GM12878 (cell line): Measurements from ENCODE around the gene DSTN. TPM values are rescaled to one million over a fixed set of nuclear protein-coding genes. Genes with fewer than 3 reads are reported as not detected.

Source experiments
- ATAC-seq: fragments of 200-7000 bp; cut with Tn5 transposase; 3 replicates; pipeline ENCODE4 v1.9.1; 2020; ENCODE audit warnings: mild to moderate bottlenecking, moderate library complexity
- BruUV-seq: library from RNA; stranded (reverse); fragments of 400-500 nt; replicated peaks from 2 replicates; lab custom pipeline; 2021; lab: Mats Ljungman, UMichigan
- CTCF ChIA-PET: fragments of 300-600 bp; sonication (Branson Sonifier 250); formaldehyde crosslinking; extraction: SDS; loops from one replicate; lab custom pipeline; 2021; ENCODE audit warnings: inconsistent platforms; lab: Yijun Ruan, JAX
- POLR2A ChIA-PET: fragments of 350-600 bp; formaldehyde crosslinking; extraction: SDS; loops from one replicate; lab custom pipeline; 2021; ENCODE audit warnings: inconsistent platforms; lab: Charles Lee
- RAD21 ChIA-PET: fragments of 300-600 bp; sonication (Branson Sonifier 250); formaldehyde crosslinking; loops from one replicate; lab custom pipeline; 2023; ENCODE audit warnings: antibody characterized with exemption; ENCODE audit not compliant: unreplicated experiment; lab: Charles Lee
- SMC1A ChIA-PET: fragments of 300-600 bp; sonication (Branson Sonifier 250); formaldehyde crosslinking; loops from one replicate; lab custom pipeline; 2023; ENCODE audit not compliant: unreplicated experiment, uncharacterized antibody; lab: Charles Lee
- DNase-seq: peaks from one replicate; pipeline ENCODE4 v3.0.0-alpha.2; 2011; ENCODE audit warnings: low read depth, low spot score
- FAIRE-seq: peaks from 3 replicates; lab custom pipeline; 2011; peaks lifted over from hg19 to GRCh38; lab: Jason Lieb, UNC
- H2AFZ ChIP-seq: 2 replicates; pipeline ENCODE4 v1.6.0; 2011; ENCODE audit warnings: low read depth, low read length, control low read depth; ENCODE audit not compliant: control insufficient read depth
- H3K27ac ChIP-seq: 2 replicates; pipeline ENCODE4 v1.5.1; 2011; ENCODE audit warnings: control low read depth; ENCODE audit not compliant: control insufficient read depth, insufficient read depth
- H3K27me3 ChIP-seq, 2 experiments: replicated peaks in 1 of 2; 2 replicates each; pipeline versions ENCODE4 v1.6.0 to v1.6.1; 2011; ENCODE audit warnings: low read length in 1 of 2; ENCODE audit not compliant: control insufficient read depth in 2 of 2, insufficient read depth in 2 of 2
- H3K36me3 ChIP-seq, 2 experiments: 2 replicates each; pipeline ENCODE4 v1.5.1; 2011; ENCODE audit warnings: low read length in 1 of 2; ENCODE audit not compliant: control insufficient read depth in 2 of 2, insufficient read depth in 2 of 2
- H3K4me1 ChIP-seq: 2 replicates; pipeline ENCODE4 v1.6.1; 2011; ENCODE audit warnings: mild to moderate bottlenecking, low read length, moderate library complexity, mixed read lengths; ENCODE audit not compliant: control insufficient read depth, insufficient read depth
- H3K4me2 ChIP-seq: 2 replicates; pipeline ENCODE4 v1.6.0; 2011; ENCODE audit warnings: control low read depth; ENCODE audit not compliant: control insufficient read depth, insufficient read depth
- H3K4me3 ChIP-seq: fragments of 200-600 bp; sonication (generic); 2 replicates; pipeline ENCODE4 v1.5.1; 2016
- H3K79me2 ChIP-seq: 2 replicates; pipeline ENCODE4 v1.6.0; 2011; ENCODE audit warnings: low read length; ENCODE audit not compliant: control insufficient read depth, insufficient read depth
- H3K9ac ChIP-seq: 2 replicates; pipeline ENCODE4 v1.8.0; 2011; ENCODE audit warnings: low read length, control low read depth, mixed read lengths; ENCODE audit not compliant: control insufficient read depth, insufficient read depth
- H3K9me3 ChIP-seq: replicated peaks from 3 replicates; pipeline ENCODE4 v1.5.1; 2011; ENCODE audit warnings: mild to moderate bottlenecking, low read length; ENCODE audit not compliant: control insufficient read depth, insufficient read depth
- H4K20me1 ChIP-seq: 2 replicates; pipeline ENCODE4 v1.6.0; 2011; ENCODE audit not compliant: control insufficient read depth, insufficient read depth
- ATF2 ChIP-seq: IDR thresholded peaks from 2 replicates; pipeline ENCODE4 v1.6.1; 2012; ENCODE audit warnings: low read length, inconsistent platforms
- HDAC2 ChIP-seq: fragments of 200-600 bp; sonication (generic); IDR thresholded peaks from 2 replicates; pipeline ENCODE4 v1.6.1; 2017
- IKZF2 ChIP-seq, 2 experiments: fragments of 450-650 bp; IDR thresholded peaks; 2 replicates each; pipeline ENCODE4 v1.6.1; 2017; ENCODE audit warnings: mild to moderate bottlenecking in 2 of 2, moderate library complexity in 2 of 2
- MTA2 ChIP-seq: fragments of 450-650 bp; IDR thresholded peaks from 2 replicates; pipeline ENCODE4 v1.6.1; 2016; ENCODE audit warnings: low read depth, mild to moderate bottlenecking, moderate library complexity
- NFIC ChIP-seq: IDR thresholded peaks from 2 replicates; pipeline ENCODE4 v1.6.1; 2012; ENCODE audit warnings: low read depth, mild to moderate bottlenecking, inconsistent platforms, low read length, moderate library complexity
- NFYA ChIP-seq: IDR thresholded peaks from 2 replicates; pipeline ENCODE4 v1.6.1; 2011; ENCODE audit warnings: low read depth, mild to moderate bottlenecking, low read length, improper control_type of control experiment, borderline replicate concordance
- POLR2A ChIP-seq: IDR thresholded peaks from 2 replicates; pipeline ENCODE4 v1.6.1; 2011; ENCODE audit warnings: low read depth, mild to moderate bottlenecking, low read length
- POLR2AphosphoS2 ChIP-seq: IDR thresholded peaks from 2 replicates; pipeline ENCODE4 v1.6.1; 2011; ENCODE audit warnings: low read depth, mild to moderate bottlenecking, low read length, improper control_type of control experiment, moderate library complexity
- RELB ChIP-seq: fragments of 450-650 bp; IDR thresholded peaks from 2 replicates; pipeline ENCODE4 v1.6.1; 2017; ENCODE audit warnings: low read depth, mild to moderate bottlenecking, moderate library complexity
- SPI1 ChIP-seq: IDR thresholded peaks from 2 replicates; pipeline ENCODE4 v1.6.1; 2011; ENCODE audit warnings: low read depth, mild to moderate bottlenecking, low read length, moderate library complexity, borderline replicate concordance; ENCODE audit not compliant: insufficient read depth
- TCF12 ChIP-seq: IDR thresholded peaks from 2 replicates; pipeline ENCODE4 v1.6.1; 2011; ENCODE audit warnings: low read depth, mild to moderate bottlenecking, low read length
- USF2 ChIP-seq: IDR thresholded peaks from 2 replicates; pipeline ENCODE4 v1.6.1; 2011; ENCODE audit warnings: low read depth, low read length, improper control_type of control experiment, borderline replicate concordance
- WGBS: methylation state at CpG from one replicate; pipeline ENCODE4 v1.1.6; 2016; ENCODE audit warnings: low lambda C conversion rate; ENCODE audit not compliant: insufficient replicate concordance, insufficient coverage; ENCODE audit errors: missing lambda C conversion rate; 5-methylcytosine and 5-hydroxymethylcytosine counted together
- in situ Hi-C: fragments of 300-500 bp; cut with MboI; formaldehyde crosslinking; loops from 9 replicates; pipeline ENCODE4 v1.14.3; 2018; ENCODE audit warnings: mixed read lengths
- intact Hi-C: fragments of 100-400 bp; cut with micrococcal nuclease; formaldehyde crosslinking; loops from one replicate; pipeline ENCODE4 v1.14.2; 2022; ENCODE audit not compliant: unreplicated experiment
- polyA plus RNA-seq, 11 experiments: library from polyadenylated mRNA; depleted of rRNA in 4 of 11; unstranded in 6 of 11; stranded (reverse) in 5 of 11; fragments of >200 nt; fragmentation: Nextera tagmentation in 4 of 11; fragmentation: Illumina TruSeq in 1 of 11; extraction: Ambion mirVana in 4 of 11; extraction: Trizol in 1 of 11; gene quantifications; 1 replicate in 1 of 11; 2 replicates in 10 of 11; pipeline versions ENCODE4 v1.2.1 to v1.2.3, GENCODE V29; 2011 to 2016; ENCODE audit warnings: inconsistent platforms in 2 of 11, missing spikeins in 2 of 11, low read depth in 1 of 11
- total RNA-seq, 4 experiments: library from RNA; depleted of rRNA in 3 of 4; stranded (reverse); fragments of >200 nt in 3 of 4; fragmentation: Illumina TruSeq in 1 of 4; extraction: Trizol in 1 of 4; gene quantifications; 2 replicates each; pipeline versions ENCODE4 v1.2.1 to v1.2.3, GENCODE V29; 2013 to 2021

DSTN gene
- total and polyA plus RNA-seq, 10 of the 15 experiments (the other 5 are each of a cell fraction or from before 2014, with no cell fraction given) = 26.7 to 137 (median 40.8) TPM

- no peaks in the 10 kb centered on the region; a peak in 1 of 4 replicates for H3K27me3 ChIP-seq
- H2AFZ ChIP-seq = no peak overlapping the region
- no peak for DNase-seq
- ChIA-PET SMC1A (interaction anchor here (1.3 kb wide), 1 partner anchor 15 kb away, joined by 3 read pairs; no protein-coding TSS in a partner anchor), CTCF (interaction anchor here (0.6 to 1.0 kb wide), 2 partner anchors 14 to 122 kb away, joined by 3 to 4 read pairs; no protein-coding TSS in a partner anchor), RAD21 (interaction anchor here (1.4 kb wide), 1 partner anchor 15 kb away, joined by 3 read pairs; no protein-coding TSS in a partner anchor), POLR2A (no interaction called here)
- H3K9ac ChIP-seq = no peak overlapping the region
- WGBS = 7% methylated on average over 3 of the region's 3 CpGs
- in situ Hi-C loops (no loop called here), intact Hi-C loops (no loop called here)
- FAIRE-seq = no peak
- BruUV-seq = no TSS peak
- H3K4me2 ChIP-seq = no peak overlapping the region
- ATAC-seq = no peak
- no peak overlapping the region for H3K4me3 ChIP-seq
- H3K9me3 ChIP-seq = no peaks in the 10 kb centered on the region
- no peaks in the 10 kb centered on the region for H3K79me2 ChIP-seq
- H3K36me3 ChIP-seq = no peaks in the 10 kb centered on the region
- H3K27ac ChIP-seq = no peak overlapping the region
- H3K4me1 ChIP-seq = no peaks in the 10 kb centered on the region
- TF ChIP-seq NFYA = no peak
- TF ChIP-seq IKZF2 (IDR thresholded peaks at IDR 0.05) = no peak
- TF ChIP-seq SPI1 = no peak
- no peak for TF ChIP-seq TCF12
- no peak for TF ChIP-seq HDAC2
- TF ChIP-seq NFIC = no peak
- TF ChIP-seq POLR2A = no peak
- TF ChIP-seq ATF2 = no peak
- TF ChIP-seq MTA2 = no peak
- TF ChIP-seq POLR2AphosphoS2 = no peak
- no peak for TF ChIP-seq RELB
- TF ChIP-seq USF2 = no peak
- no peaks in the 10 kb centered on the region for H4K20me1 ChIP-seq
These were observed 12.2 kb upstream of the DSTN start for GRCh38 chr20:17557675-17558006.
